Sigmoid colon (tissue), 4 donors: ENCODE measurements around the gene KCNIP3.

ENCODE experiments used
- POLR2A ChIP-seq, 2 donors: fragments of 450-650 bp; IDR thresholded peaks; one replicate each; pipeline ENCODE4 v1.6.1; 2016; ENCODE audit warnings: antibody characterized with exemption in 2 of 2, mild to moderate bottlenecking in 2 of 2, moderate library complexity in 2 of 2
- POLR2AphosphoS5 ChIP-seq, 4 donors: sonication (generic); formaldehyde crosslinking; IDR thresholded peaks; one replicate each; pipeline ENCODE4 v1.6.1; 2017; ENCODE audit warnings: antibody characterized with exemption in 4 of 4
- TF ChIP-seq, protein P1 (sequence below), 4 experiments: fragments of 450-650 bp in 3 of 4; fragments of 200-600 bp in 1 of 4; IDR thresholded peaks; one replicate each; pipeline ENCODE4 v1.5.1; 2016 to 2019; ENCODE audit warnings: antibody characterized with exemption in 4 of 4, mild to moderate bottlenecking in 3 of 4, moderate library complexity in 2 of 4

DNA sequence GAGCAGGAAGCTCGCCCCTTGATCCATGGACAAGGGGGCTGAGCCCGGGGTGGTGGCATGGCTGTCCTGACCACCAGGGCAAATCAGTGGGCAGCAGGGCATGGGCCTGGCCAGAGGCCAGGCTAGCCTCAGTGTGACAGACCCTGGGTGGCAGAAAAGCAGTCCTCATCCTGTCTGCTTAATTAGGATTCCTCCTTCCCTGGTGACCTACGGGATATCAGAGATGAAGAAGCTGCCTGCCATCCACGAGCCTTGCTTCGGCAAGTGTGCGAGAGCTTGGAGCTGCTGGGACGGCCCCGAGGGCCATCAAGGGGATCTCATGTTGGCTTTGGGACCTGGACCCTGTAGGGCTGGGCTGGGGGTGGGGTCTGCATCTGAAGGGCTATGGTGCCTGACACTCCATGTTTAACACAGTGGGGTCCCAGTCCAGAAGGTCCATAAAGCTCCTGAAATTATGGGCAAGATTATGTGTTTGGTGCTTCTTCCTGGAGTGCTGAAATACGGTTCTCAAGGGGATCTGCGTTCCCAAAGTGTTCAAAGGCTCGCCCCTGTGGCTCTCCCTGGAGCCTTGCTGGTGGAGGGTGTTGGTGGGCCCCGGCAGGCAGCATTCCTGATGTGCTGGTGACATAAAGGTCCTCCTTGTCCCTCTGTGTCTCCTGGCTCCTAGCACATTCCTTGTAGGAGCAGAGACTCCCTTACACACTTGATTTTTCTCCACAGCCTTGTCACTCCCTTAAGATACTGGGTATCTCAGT is 52.6 kb downstream of the KCNIP3 start:
- TF ChIP-seq POLR2A (IDR thresholded peaks at IDR 0.05) (no peak), POLR2AphosphoS5 (IDR thresholded peaks at IDR 0.05) (no peak)
- TF ChIP-seq, protein P1, sequence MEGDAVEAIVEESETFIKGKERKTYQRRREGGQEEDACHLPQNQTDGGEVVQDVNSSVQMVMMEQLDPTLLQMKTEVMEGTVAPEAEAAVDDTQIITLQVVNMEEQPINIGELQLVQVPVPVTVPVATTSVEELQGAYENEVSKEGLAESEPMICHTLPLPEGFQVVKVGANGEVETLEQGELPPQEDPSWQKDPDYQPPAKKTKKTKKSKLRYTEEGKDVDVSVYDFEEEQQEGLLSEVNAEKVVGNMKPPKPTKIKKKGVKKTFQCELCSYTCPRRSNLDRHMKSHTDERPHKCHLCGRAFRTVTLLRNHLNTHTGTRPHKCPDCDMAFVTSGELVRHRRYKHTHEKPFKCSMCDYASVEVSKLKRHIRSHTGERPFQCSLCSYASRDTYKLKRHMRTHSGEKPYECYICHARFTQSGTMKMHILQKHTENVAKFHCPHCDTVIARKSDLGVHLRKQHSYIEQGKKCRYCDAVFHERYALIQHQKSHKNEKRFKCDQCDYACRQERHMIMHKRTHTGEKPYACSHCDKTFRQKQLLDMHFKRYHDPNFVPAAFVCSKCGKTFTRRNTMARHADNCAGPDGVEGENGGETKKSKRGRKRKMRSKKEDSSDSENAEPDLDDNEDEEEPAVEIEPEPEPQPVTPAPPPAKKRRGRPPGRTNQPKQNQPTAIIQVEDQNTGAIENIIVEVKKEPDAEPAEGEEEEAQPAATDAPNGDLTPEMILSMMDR (IDR thresholded peaks at IDR 0.05) = no peak
